LNCaP clone FGC (cell line): ENCODE results near the gene TKT.

Experiments
- DNase-seq: peaks from one replicate; pipeline ENCODE4 v3.0.0-alpha.2; 2011; ENCODE audit warnings: low read depth
- H3K4me3 ChIP-seq: 2 replicates; pipeline ENCODE4 v1.5.1; 2011; ENCODE audit warnings: mild to moderate bottlenecking, low read depth, low read length, control low read depth
- CTCF ChIP-seq: IDR thresholded peaks from 2 replicates; pipeline ENCODE4 v1.5.1; 2012; ENCODE audit warnings: mild to moderate bottlenecking; ENCODE audit not compliant: control insufficient read depth, insufficient read depth; ENCODE audit errors: extremely low read depth

The TKT gene

GRCh38 chr3:53185761-53186465, 69.9 kb downstream of the TKT start:
- TF ChIP-seq CTCF = no peak
- no peak for DNase-seq
- H3K4me3 ChIP-seq = no peak overlapping the region

DNA sequence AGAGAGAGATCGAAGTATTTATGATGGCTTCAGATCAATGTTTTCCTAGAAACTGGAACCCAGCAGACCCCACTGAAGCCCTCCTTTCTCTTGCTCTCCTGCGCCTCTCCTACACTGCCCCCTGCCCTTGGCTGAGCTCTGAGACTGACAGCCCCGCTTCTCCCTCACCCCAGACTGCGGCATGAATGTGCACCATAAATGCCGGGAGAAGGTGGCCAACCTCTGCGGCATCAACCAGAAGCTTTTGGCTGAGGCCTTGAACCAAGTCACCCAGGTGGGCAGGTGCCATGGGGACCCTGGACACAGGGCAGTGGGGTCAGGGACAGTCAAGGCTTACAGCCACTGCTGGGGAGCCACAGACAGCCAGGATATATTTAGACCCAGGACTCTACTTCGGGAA, 71.1 kb downstream of the TKT start:
- H3K4me3 ChIP-seq = no peak overlapping the region
- DNase-seq = no peak
- TF ChIP-seq CTCF = no peak

DNA sequence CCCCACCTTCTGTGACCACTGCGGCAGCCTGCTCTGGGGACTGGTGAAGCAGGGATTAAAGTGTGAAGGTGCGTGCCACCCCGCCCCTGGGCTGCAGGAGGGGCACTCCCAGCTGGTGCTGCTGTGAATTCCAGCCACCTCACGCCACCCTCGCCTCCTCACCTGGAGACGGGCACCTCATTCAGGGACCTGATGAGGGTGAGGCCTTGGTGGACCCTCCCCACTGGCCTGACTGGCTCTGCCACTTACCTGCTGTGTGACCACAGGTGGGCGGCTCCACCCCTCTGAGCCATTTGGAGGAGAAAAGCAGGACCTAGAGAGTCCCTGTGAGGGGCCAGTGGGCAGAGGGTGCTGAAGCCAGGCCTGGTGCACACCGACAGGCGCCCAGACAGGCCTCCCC, 72.3 kb downstream of the TKT start:
- H3K4me3 ChIP-seq = no peak overlapping the region
- no peak for DNase-seq
- no peak for TF ChIP-seq CTCF

GRCh38 chr3:53182764-53183355, 73.0 kb downstream of the TKT start:
- no peak overlapping the region for H3K4me3 ChIP-seq
- TF ChIP-seq CTCF = no peak
- no peak for DNase-seq

- TF ChIP-seq CTCF = no peak
- no peak for DNase-seq
- H3K4me3 ChIP-seq = no peak overlapping the region
These were observed 74.3 kb downstream of the TKT start for GRCh38 chr3:53181528-53181927.

DNA sequence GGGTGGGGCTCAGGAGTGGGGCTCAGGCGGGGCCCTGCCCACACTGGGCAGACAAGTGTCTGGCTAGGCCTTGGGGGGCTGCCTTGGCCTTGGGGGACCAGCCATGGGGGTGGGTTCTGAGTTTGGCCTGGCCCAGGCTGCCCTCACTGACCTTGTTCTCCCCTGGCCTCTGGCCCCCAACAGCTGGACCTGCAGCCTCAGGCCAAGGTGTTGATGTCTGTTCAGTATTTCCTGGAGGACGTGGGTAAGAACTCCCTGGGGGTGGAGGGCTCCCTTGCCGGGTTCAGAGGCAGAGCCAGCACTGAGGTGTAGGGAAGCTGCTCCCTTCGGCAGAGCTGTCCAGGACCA, 74.8 kb downstream of the TKT start:
- no peak overlapping the region for H3K4me3 ChIP-seq
- DNase-seq = no peak
- TF ChIP-seq CTCF = no peak
